ENCODE measurements around the gene EFCAB14. TPM values are rescaled to one million over a fixed set of nuclear protein-coding genes. Genes with fewer than 3 reads are reported as not detected.

EFCAB14 gene
- total and polyA plus RNA-seq, 2 of the 4 experiments (the other 2 are of a cell fraction): 28.6 to 43.0 TPM

DNA sequence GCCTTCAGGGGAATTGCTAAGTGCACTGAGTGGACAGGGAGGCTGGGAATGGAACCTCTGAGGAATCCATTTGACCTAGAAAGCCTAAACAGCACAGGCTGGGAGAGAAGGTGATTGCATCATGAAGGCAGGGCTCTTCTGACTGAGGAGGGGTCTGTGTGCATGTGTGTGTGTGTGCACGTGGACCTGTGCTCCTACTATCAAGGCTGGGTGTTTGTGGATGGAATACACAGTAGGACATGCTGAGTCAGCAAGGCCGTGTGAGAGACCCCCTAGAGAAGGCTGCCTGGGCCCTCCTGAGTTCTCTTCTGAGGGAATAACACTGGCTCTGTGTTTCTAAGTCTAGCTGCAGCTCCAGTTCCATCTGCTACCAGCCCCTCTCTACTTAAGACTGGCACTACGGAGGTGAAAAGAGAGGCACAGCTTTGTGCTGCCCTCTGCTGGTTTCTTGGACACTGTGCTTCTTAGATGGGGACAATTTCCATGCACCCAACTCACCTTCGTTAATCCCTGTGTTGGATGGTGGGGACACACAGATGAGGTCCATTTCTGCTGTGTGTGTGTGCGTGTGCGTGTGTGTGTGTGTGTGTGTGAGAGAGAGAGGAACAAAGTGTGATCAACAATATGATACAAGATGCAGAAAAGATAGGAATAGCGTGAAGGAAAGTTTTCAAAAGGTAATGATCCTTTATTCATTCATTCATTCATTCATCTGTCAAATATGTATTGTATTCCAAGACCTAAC lies 6.2 kb upstream of the EFCAB14 start:
- in situ Hi-C loops (cut with MboI; ENCODE audit: low sequenced_read_pairs): loop anchor here (25.0 kb wide), 1 partner anchor 313 kb away; no protein-coding TSS in a partner anchor
- TF ChIP-seq RAD21 (IDR thresholded peaks at IDR 0.05; ENCODE audit: low read length) (peak; percentile 86), MAFK (IDR thresholded peaks at IDR 0.05; ENCODE audit: low read depth, low read length) (peak; percentile 92), POLR2A (IDR thresholded peaks at IDR 0.05; ENCODE audit: low read depth, low read length) (no peak), MXI1 (IDR thresholded peaks at IDR 0.05; ENCODE audit: borderline replicate concordance, low read depth, low read length) (no peak), MAZ (IDR thresholded peaks at IDR 0.05; ENCODE audit: borderline replicate concordance, low read depth, low read length) (no peak), FOS (IDR thresholded peaks at IDR 0.05; ENCODE audit: low read depth, low read length) (no peak), CHD1 (IDR thresholded peaks at IDR 0.05; ENCODE audit: low read depth, low read length) (no peak), RCOR1 (IDR thresholded peaks at IDR 0.05; ENCODE audit: insufficient replicate concordance, low read length) (no peak), CTCF (conservative IDR thresholded peaks at IDR 0.05; ENCODE audit: low read depth, low read length) (peak; percentile 87), NFE2L2 (IDR thresholded peaks at IDR 0.05; ENCODE audit: low read depth, low read length) (no peak), SMC3 (IDR thresholded peaks at IDR 0.05; ENCODE audit: low read depth, low read length) (peak; percentile 78), CEBPB (IDR thresholded peaks at IDR 0.05; ENCODE audit: low read depth, low read length) (0 out of 2 replicates have a peak, but pooled peaks have one; percentile 4), RFX5 (IDR thresholded peaks at IDR 0.05; ENCODE audit: low read depth, low read length) (no peak), BHLHE40 (IDR thresholded peaks at IDR 0.05; ENCODE audit: low read depth, low read length) (no peak)
- TF ChIP-seq, protein P1, sequence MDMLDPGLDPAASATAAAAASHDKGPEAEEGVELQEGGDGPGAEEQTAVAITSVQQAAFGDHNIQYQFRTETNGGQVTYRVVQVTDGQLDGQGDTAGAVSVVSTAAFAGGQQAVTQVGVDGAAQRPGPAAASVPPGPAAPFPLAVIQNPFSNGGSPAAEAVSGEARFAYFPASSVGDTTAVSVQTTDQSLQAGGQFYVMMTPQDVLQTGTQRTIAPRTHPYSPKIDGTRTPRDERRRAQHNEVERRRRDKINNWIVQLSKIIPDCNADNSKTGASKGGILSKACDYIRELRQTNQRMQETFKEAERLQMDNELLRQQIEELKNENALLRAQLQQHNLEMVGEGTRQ (IDR thresholded peaks at IDR 0.05; ENCODE audit: low read depth, low read length): no peak

More for the DNA sequence above, 6.2 kb upstream of the EFCAB14 start:
- no peak overlapping the region for H4K5ac ChIP-seq (ENCODE audit: low read depth, low read length)
- H3K4me1 ChIP-seq (ENCODE audit: control insufficient read depth, insufficient read depth, low read length): no peaks in the 10 kb centered on the region
- BruUV-seq (replicated peaks): no TSS peak
- DNase-seq (peak; percentile 85), ATAC-seq (ENCODE audit: low read depth) (peak; percentile 98)
- ChIA-PET CTCF (interaction anchor here (0.6 to 2.3 kb wide), 10 partner anchors 17 to 249 kb away, joined by 3 to 12 read pairs (median 3); partner anchors contain the start of gene MOB3C), POLR2A (ENCODE audit: unreplicated experiment) (no interaction called here)
- H4K91ac ChIP-seq (ENCODE audit: insufficient read depth, low read depth, low read length): no peak overlapping the region
- H3K56ac ChIP-seq (ENCODE audit: extremely low read depth, insufficient read depth, low read length): no peak overlapping the region
- intact Hi-C loops (cut with micrococcal nuclease): loop anchor here (1.0 to 5.0 kb wide), 4 partner anchors 103 to 248 kb away; no protein-coding TSS in a partner anchor
- no peak overlapping the region for H4K8ac ChIP-seq (ENCODE audit: low read depth in 2 of 2, low read length in 2 of 2)
- H3K27ac ChIP-seq (ENCODE audit: insufficient read depth, low read length): no peak overlapping the region
- H3K9me3 ChIP-seq (ENCODE audit: control insufficient read depth, insufficient read depth, low read length): no peaks in the 10 kb centered on the region
- H3K23ac ChIP-seq (ENCODE audit: low read depth, low read length): no peak overlapping the region
- no peaks in the 10 kb centered on the region for H3K36me3 ChIP-seq (ENCODE audit: control insufficient read depth, insufficient read depth, low read length)
- no peak overlapping the region for H3K14ac ChIP-seq (replicated peaks; ENCODE audit: low read depth, low read length)
- H3K4me2 ChIP-seq (ENCODE audit: low read depth, low read length): no peak overlapping the region
- H2AFZ ChIP-seq (replicated peaks; ENCODE audit: low read length, poor library complexity): peak overlapping the region; percentile 84
- H2BK15ac ChIP-seq (ENCODE audit: low read depth, low read length): no peak overlapping the region
- no peak overlapping the region for H2BK20ac ChIP-seq (ENCODE audit: low read depth, low read length)
- no peak overlapping the region for H2BK5ac ChIP-seq (ENCODE audit: low read depth, low read length, poor library complexity, severe bottlenecking)
- H3K27me3 ChIP-seq (ENCODE audit: control insufficient read depth, insufficient read depth, low read length): peaks cover 17% of the 10 kb centered on the region
- no peak overlapping the region for H3K4ac ChIP-seq (ENCODE audit: low read depth, low read length)
- H4K20me1 ChIP-seq (ENCODE audit: insufficient read depth, low read length): no peaks in the 10 kb centered on the region
- no peak overlapping the region for H2BK120ac ChIP-seq (ENCODE audit: low read depth, low read length)
- no peaks in the 10 kb centered on the region for H3K79me1 ChIP-seq (ENCODE audit: low read depth in 1 of 2, low read length in 2 of 2)
- H3K4me3 ChIP-seq (ENCODE audit: insufficient read depth, low read depth, low read length): no peak overlapping the region
- no peak overlapping the region for H3K9ac ChIP-seq (ENCODE audit: low read depth, low read length)
- H3K9me1 ChIP-seq (ENCODE audit: insufficient read depth, low read length): no peaks in the 10 kb centered on the region
- H2AK9ac ChIP-seq (replicated peaks; ENCODE audit: low read depth, low read length, poor library complexity): peak overlapping the region; percentile 76
- WGBS, 2 experiments (ENCODE audit: extremely low coverage in 2 of 2, insufficient read length in 1 of 2): no CpG with 5 or more reads among the region's 7 CpGs
- no peak overlapping the region for H3K18ac ChIP-seq (ENCODE audit: low read depth, low read length)
- dilution Hi-C loops (cut with HindIII; ENCODE audit: low sequenced_read_pairs, unreplicated experiment): no loop called here
- H2AK5ac ChIP-seq (ENCODE audit: low read depth, low read length): no peak overlapping the region

Measured in IMR-90 (cell line).